Fibroblast of pulmonary artery (primary cell): ENCODE data around the gene MINDY3.

Experiments used
- DNase-seq: peaks from one replicate; pipeline ENCODE4 v3.0.0-alpha.2; 2010; ENCODE audit warnings: low read depth
- H3K4me3 ChIP-seq: replicated peaks from 2 replicates; pipeline ENCODE4 v1.5.1; 2011; ENCODE audit warnings: low read depth, mild to moderate bottlenecking, control low read depth, low read length, moderate library complexity
- TF ChIP-seq, protein P1 (sequence below): IDR thresholded peaks from 2 replicates; pipeline ENCODE4 v1.5.1; 2011; ENCODE audit warnings: mild to moderate bottlenecking, control low read depth, low read length, inconsistent platforms; ENCODE audit errors: missing control alignments

The MINDY3 gene

DNA sequence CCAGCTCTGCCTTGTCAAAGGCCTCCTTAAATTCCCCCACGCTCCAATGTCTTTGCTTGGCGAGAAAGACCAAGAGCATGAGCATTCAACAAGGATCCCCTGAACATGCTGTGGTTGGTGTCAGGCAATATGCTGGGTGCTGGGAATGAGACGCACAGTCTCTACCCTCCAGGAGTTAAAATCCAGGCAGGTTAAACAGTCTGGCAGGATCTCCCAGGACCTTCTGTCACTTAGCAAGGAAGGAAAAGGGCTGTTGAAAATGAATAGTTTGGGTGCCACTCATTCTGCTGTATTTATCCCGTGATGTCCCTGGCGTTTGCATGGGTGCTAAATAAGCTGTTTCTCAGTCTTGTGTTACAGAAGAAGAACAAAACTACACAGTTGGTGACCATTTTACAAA is 118.7 kb downstream of the MINDY3 start:
- no peak overlapping the region for H3K4me3 ChIP-seq
- no peak for DNase-seq
- TF ChIP-seq, protein P1, sequence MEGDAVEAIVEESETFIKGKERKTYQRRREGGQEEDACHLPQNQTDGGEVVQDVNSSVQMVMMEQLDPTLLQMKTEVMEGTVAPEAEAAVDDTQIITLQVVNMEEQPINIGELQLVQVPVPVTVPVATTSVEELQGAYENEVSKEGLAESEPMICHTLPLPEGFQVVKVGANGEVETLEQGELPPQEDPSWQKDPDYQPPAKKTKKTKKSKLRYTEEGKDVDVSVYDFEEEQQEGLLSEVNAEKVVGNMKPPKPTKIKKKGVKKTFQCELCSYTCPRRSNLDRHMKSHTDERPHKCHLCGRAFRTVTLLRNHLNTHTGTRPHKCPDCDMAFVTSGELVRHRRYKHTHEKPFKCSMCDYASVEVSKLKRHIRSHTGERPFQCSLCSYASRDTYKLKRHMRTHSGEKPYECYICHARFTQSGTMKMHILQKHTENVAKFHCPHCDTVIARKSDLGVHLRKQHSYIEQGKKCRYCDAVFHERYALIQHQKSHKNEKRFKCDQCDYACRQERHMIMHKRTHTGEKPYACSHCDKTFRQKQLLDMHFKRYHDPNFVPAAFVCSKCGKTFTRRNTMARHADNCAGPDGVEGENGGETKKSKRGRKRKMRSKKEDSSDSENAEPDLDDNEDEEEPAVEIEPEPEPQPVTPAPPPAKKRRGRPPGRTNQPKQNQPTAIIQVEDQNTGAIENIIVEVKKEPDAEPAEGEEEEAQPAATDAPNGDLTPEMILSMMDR: no peak

DNA sequence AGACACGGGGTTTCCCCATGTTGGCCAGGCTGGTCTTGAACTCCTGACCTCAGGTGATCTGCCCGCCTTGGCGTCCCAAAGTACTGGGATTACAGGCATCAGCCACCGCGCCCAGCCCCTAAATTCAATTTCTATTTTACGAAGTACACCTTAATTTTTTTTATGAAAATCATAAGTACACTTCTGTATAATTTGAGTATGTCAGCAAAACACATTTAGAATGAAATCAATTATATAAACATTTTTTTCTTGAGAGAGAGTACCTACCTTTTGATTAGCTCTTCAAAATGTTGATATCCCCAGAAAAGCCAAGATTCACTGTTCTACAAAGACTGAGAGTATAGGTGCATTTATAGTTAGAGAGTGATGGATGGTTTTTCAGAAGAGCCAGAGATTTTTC is 120.0 kb downstream of the MINDY3 start:
- H3K4me3 ChIP-seq: no peak overlapping the region
- TF ChIP-seq, protein P1: no peak

DNA sequence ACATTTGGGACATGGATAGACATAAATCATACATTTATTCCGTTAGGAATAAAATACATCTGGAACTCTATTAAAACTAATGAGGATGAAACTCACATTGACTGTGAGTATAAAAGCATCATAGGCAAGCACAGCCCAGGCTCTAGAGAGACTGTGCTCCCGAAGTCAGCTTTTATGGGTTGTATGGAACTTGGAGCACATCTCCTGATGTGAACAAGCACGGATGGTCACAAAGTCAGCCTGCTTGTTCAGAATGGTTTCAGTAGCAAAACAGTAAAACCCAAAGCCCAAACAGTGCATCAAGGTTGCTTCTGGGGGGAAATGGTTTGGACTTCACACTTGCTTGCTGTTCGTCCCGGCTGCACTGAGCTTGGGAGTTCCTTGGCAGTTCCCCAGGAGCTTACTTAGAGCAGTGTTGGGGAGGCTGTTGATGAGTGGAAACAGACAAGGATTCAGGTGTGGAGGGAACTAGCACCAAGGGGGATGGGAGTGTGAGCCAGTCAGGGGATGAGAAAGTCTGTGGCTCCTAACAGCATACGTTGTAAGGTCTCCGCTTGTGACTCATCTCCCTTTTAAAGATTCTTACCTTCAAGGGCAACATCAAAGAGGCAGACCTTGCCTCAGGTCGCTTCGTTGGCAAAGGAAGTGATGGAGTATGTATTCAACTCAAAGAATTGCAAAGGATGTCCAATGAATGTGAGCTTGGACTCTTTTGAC is 120.9 kb downstream of the MINDY3 start:
- DNase-seq: no peak
- TF ChIP-seq, protein P1: no peak
- no peak overlapping the region for H3K4me3 ChIP-seq

More for the DNA sequence above, 120.0 kb downstream of the MINDY3 start:
- DNase-seq: no peak

DNA sequence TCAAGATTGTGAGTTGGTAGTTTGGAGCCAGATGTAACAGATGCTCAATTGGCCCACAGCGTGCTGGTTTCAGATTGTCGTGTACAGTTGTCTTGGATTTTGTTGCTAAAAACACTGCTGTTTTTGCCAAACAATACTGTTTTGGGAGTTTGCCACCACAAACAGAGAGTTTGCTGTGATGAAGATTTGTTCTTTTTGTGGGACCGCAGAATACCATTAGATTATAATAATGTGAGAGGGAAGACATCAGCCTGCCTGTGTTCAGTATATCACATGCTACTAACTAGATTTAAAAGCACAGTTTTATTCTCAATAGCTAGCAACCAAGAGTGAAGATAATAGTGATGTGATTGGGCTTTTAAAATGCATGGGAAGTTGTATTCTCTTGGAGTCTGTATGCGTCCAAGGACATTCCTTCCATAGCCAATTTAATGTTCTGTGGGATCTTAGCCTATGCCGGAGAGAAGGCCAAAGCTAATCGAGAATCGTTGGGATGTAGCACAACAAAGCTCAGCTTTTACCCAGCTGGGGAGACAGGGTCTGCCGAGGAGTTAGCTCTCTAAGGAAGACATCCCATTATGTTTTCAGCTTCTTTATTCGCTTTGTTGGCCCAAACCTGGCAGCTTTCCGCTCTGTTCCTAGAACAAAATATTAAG is 121.9 kb downstream of the MINDY3 start:
- DNase-seq: peak; percentile 76
- TF ChIP-seq, protein P1: no peak
- no peak overlapping the region for H3K4me3 ChIP-seq

DNA sequence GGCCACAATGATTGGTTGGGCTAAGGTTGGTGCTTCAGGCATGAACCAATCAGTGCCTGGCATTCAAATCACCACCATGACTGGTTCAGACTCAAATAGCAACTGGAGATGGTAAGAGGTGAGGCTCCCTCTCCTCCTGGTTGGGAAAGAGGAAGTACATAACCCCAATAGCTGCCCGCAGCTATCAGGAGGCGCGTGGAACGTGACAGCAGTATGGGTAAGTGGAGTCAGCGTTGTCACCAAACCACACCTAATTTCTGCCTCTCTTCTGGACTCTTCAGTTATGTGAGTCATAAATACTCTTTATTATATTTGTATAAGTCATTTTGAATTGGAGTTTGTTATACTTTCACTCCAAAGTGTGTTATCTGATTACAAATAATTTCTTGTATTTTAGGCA is 122.7 kb downstream of the MINDY3 start:
- TF ChIP-seq, protein P1: no peak
- H3K4me3 ChIP-seq: no peak overlapping the region
- DNase-seq: no peak

DNA sequence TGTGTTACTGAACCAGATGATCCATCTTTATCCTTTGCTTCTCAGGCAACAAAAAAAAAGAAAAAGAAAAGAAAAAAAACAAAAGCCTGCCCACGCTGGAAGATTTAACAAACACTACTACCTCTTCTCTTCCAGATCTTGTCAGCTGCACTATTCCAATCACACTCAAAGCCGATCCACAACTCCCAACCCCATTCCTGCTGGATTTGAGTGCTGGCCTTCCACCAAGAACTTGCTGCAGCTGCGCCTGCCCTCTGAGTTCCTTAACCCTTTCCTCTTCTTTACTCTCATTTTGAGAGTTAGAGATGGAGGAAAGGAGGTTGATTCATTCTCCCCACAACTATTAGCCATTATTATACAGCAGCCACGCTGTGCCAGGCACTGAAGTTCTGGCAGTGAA is 124.5 kb downstream of the MINDY3 start:
- TF ChIP-seq, protein P1: no peak
- DNase-seq: no peak
- no peak overlapping the region for H3K4me3 ChIP-seq
